Measurements from ENCODE around the gene NEK4.

DNA sequence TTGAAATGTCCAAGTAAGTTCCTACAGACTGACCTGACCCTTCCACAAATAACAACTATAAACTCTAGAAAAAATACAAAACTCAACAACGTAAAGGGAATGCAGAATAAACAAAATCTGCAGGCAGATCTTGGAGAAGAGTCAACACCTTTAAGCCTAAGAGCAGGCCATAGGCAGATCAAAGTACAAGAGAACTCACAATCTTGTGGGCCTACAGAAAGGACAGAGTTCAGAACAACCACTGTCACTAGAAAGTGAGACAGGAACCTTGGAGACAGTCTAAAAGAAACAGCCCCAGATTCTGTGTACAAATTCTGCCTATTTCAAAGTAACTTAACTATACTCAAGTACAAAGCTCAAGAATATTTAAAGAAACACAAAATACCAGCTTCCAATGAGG, 31.0 kb downstream of the NEK4 start:
- TF ChIP-seq, protein P1, sequence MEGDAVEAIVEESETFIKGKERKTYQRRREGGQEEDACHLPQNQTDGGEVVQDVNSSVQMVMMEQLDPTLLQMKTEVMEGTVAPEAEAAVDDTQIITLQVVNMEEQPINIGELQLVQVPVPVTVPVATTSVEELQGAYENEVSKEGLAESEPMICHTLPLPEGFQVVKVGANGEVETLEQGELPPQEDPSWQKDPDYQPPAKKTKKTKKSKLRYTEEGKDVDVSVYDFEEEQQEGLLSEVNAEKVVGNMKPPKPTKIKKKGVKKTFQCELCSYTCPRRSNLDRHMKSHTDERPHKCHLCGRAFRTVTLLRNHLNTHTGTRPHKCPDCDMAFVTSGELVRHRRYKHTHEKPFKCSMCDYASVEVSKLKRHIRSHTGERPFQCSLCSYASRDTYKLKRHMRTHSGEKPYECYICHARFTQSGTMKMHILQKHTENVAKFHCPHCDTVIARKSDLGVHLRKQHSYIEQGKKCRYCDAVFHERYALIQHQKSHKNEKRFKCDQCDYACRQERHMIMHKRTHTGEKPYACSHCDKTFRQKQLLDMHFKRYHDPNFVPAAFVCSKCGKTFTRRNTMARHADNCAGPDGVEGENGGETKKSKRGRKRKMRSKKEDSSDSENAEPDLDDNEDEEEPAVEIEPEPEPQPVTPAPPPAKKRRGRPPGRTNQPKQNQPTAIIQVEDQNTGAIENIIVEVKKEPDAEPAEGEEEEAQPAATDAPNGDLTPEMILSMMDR (IDR thresholded peaks at IDR 0.05) = no peak
- TF ChIP-seq EZH2 (IDR thresholded peaks at IDR 0.05; ENCODE audit: borderline replicate concordance, insufficient read depth, low read depth, low read length, poor library complexity, severe bottlenecking) = no peak

All from B cell (primary cell).